AG04450 (cell line): ENCODE results near the gene PRKAG2. TPM values are rescaled to one million over a fixed set of nuclear protein-coding genes. Genes with fewer than 3 reads are reported as not detected.

ENCODE experiments used
- CTCF ChIA-PET: fragments of 300-600, 350-600 bp; formaldehyde crosslinking; extraction: SDS; loops from one replicate; lab custom pipeline; 2022; ENCODE audit warnings: antibody characterized with exemption, inconsistent platforms; lab: Charles Lee
- POLR2A ChIA-PET: fragments of 350-600 bp; formaldehyde crosslinking; extraction: SDS; loops from one replicate; lab custom pipeline; 2021; ENCODE audit warnings: antibody characterized with exemption, inconsistent platforms; lab: Yijun Ruan, JAX
- DNase-seq: peaks from one replicate; pipeline ENCODE4 v3.0.0-alpha.2; 2011; ENCODE audit warnings: low read depth, low spot score
- H3K27ac ChIP-seq: one replicate; pipeline ENCODE4 v1.5.1; 2012; ENCODE audit warnings: low read depth, low read length, control low read depth
- H3K27me3 ChIP-seq: one replicate; pipeline ENCODE4 v1.6.0; 2012; ENCODE audit warnings: low read length; ENCODE audit not compliant: control insufficient read depth, insufficient read depth
- H3K4me3 ChIP-seq: 2 replicates; pipeline ENCODE4 v1.5.1; 2011; ENCODE audit warnings: mild to moderate bottlenecking, low read depth, low read length, control low read depth
- H3K9me3 ChIP-seq: 2 replicates; pipeline ENCODE4 v1.5.1; 2012; ENCODE audit warnings: low read length; ENCODE audit not compliant: control insufficient read depth, insufficient read depth
- polyA plus RNA-seq: library from polyadenylated mRNA; depleted of rRNA; stranded (reverse); fragments of >200 nt; gene quantifications from 2 replicates; pipeline ENCODE4 v1.2.3, GENCODE V29; 2011
- TF ChIP-seq, protein P1 (sequence below): IDR thresholded peaks from 2 replicates; pipeline ENCODE4 v1.5.1; 2011; ENCODE audit warnings: low read depth, low read length, control low read depth, inconsistent platforms

PRKAG2 gene
- polyA plus RNA-seq, 1 experiment: 45.0 TPM

DNA sequence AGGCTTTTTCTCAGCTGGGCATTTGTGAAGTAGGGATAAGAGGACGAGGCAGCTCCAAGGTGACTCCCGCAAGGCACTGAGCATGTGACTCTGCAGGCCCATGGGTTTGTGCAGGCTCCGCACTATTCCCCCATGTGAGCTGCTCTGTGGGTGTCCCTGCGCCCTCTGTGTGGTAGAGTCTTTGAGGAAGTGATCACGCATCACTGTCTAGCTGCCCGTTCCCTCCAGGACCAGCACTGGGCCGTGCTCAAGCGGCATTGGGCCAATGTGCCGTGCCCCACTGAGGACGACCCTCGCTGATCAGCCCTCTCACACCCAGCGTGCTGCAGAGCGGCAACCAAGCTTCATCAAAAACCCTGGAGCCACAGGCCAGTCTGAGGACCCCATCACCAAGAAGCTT, 7.5 kb downstream of the PRKAG2 start:
- peaks cover 38% of the 10 kb centered on the region for H3K27me3 ChIP-seq
- H3K9me3 ChIP-seq: peaks cover 4% of the 10 kb centered on the region; the same call in 1 of the 2 replicates
- DNase-seq: no peak
- TF ChIP-seq, protein P1, sequence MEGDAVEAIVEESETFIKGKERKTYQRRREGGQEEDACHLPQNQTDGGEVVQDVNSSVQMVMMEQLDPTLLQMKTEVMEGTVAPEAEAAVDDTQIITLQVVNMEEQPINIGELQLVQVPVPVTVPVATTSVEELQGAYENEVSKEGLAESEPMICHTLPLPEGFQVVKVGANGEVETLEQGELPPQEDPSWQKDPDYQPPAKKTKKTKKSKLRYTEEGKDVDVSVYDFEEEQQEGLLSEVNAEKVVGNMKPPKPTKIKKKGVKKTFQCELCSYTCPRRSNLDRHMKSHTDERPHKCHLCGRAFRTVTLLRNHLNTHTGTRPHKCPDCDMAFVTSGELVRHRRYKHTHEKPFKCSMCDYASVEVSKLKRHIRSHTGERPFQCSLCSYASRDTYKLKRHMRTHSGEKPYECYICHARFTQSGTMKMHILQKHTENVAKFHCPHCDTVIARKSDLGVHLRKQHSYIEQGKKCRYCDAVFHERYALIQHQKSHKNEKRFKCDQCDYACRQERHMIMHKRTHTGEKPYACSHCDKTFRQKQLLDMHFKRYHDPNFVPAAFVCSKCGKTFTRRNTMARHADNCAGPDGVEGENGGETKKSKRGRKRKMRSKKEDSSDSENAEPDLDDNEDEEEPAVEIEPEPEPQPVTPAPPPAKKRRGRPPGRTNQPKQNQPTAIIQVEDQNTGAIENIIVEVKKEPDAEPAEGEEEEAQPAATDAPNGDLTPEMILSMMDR: no peak
- CTCF ChIA-PET: no interaction called here
- no peak overlapping the region for H3K27ac ChIP-seq
- H3K4me3 ChIP-seq: no peak overlapping the region
- POLR2A ChIA-PET: no interaction called here

DNA sequence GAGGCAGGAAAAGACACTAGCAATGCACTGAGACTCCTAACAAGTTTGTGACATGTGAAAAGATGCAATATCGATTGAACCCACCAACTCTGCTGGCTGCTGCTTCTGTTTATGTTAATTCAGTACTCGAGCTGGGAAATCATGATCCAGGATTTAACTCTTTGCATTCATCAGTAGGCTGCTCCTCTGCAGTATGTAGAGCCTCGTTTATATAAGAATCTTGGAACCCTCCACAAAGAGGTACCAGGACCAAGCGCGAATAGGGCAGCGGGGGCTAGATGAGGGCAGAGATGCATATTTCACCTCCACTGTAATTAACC, 7.8 kb downstream of the PRKAG2 start:
- Histone ChIP-seq H3K4me3 (no peak overlapping the region), H3K27me3 (peaks cover 41% of the 10 kb centered on the region), H3K27ac (no peak overlapping the region), H3K9me3 (peaks cover 4% of the 10 kb centered on the region; the same call in 1 of the 2 replicates)
- ChIA-PET CTCF (no interaction called here), POLR2A (no interaction called here)
- no peak for DNase-seq
- TF ChIP-seq, protein P1: no peak

DNA sequence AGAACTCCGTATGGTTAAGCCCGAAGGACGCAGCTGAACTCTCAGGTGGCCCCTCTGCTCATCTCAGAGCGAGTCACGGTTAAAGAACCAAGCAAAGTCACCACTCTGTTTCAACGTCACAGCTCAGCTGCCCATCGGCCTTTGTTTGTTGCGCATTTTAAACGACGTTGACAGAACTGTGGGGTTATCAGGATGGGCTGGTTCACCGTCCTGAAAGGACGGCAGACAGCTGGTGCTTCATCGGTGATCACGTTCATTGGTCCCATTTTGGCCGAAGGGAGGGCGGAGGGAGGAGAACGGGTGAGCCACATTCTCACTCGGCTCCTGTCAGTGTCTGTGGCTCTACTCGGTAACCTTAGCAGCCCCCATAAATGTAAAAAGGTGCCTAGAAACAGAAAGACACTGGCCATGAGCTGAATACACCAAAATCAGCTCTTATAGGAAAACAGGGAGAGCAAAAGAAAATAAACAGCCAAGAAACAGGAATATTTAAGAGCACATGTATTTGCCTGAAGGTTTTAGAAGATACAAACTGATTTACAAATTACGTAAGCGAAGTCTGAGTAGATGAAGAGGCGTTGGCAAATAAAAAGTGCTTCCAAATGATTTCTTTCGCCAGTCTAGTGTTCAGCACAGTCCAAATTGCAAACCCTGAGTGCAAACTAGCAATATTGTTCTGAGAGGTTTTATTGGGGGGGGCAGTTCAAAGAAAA, 8.4 kb downstream of the PRKAG2 start:
- peaks cover 42% of the 10 kb centered on the region for H3K27me3 ChIP-seq
- no peak overlapping the region for H3K27ac ChIP-seq
- CTCF ChIA-PET: no interaction called here
- H3K9me3 ChIP-seq: peaks cover 4% of the 10 kb centered on the region; the same call in 1 of the 2 replicates
- POLR2A ChIA-PET: no interaction called here
- TF ChIP-seq, protein P1: no peak
- H3K4me3 ChIP-seq: no peak overlapping the region
- no peak for DNase-seq

DNA sequence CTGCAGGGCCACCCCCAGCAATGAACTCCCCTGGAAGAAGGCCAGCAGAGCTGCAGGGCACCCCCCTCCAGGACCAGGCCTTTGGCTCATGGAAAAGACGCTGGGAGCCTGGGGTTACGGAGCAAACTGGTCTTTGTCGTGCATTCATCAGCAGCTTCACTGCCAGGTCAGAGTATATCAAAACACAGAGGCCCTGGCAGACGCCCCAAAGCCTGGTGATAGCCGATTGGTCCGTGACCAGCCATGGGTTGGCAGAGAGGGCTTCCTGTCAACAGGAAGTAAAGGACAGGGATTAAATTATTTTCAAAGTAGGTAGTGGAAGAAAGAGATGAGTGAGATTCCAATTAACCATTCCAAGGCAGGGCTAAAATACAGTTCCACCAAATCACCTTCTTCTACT, 9.0 kb downstream of the PRKAG2 start:
- ChIA-PET CTCF (no interaction called here), POLR2A (no interaction called here)
- H3K4me3 ChIP-seq: no peak overlapping the region
- peaks cover 37% of the 10 kb centered on the region for H3K27me3 ChIP-seq
- no peak overlapping the region for H3K27ac ChIP-seq
- H3K9me3 ChIP-seq: peaks cover 4% of the 10 kb centered on the region; the same call in 1 of the 2 replicates
- TF ChIP-seq, protein P1: no peak
- no peak for DNase-seq

DNA sequence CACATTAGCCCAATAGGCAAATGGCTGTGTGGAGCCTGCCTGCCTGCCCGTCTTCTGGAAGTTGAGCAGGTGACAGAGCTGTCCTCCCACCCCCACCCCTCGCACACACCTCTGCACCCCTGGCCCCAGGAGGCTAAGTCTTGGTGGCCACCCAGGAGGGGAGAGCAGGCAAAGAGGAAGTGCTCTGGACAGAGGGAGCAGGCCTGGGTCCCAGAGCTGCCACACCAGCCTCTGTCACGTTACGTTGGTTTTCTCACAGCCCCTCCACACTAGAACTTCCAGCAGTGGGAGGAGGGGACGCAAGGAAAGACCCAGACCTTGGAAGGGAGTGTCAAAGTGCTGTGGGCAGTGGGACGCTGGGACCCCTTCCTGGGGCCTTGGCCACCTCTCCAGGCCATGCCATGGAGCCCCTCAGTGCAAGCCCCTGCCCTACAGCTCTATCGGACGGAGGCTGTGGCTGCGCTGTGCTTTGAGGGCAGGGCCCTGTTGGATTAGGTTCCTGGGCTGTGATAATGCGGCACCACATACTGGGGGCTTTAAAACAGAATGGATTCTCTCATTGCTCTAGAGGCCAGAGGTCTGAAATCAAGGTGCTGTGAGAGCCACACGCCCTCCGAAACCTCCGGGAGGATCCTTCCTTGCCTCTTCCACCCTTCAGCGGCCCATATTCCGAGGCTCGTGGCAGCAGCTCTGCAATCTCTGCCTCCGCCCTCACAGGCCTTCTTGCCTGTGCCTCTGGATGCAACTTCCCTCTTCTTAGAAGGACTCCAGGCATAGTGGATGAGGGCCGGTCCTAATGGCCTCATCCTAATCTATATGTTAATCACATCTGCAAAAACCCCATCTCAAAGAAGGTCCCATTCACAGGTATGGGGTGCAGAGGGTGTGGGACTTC, 9.9 kb downstream of the PRKAG2 start:
- ChIA-PET CTCF (no interaction called here), POLR2A (no interaction called here)
- DNase-seq: no peak
- no peak overlapping the region for H3K4me3 ChIP-seq
- peaks cover 32% of the 10 kb centered on the region for H3K27me3 ChIP-seq
- TF ChIP-seq, protein P1: no peak
- H3K27ac ChIP-seq: no peak overlapping the region
- peaks cover 4% of the 10 kb centered on the region; the same call in 1 of the 2 replicates for H3K9me3 ChIP-seq
